ENCODE measurements around the gene GCHFR.
A peak's percentile ranks its signal among the peaks of the same experiment; 100 is the strongest.

The GCHFR gene

DNA sequence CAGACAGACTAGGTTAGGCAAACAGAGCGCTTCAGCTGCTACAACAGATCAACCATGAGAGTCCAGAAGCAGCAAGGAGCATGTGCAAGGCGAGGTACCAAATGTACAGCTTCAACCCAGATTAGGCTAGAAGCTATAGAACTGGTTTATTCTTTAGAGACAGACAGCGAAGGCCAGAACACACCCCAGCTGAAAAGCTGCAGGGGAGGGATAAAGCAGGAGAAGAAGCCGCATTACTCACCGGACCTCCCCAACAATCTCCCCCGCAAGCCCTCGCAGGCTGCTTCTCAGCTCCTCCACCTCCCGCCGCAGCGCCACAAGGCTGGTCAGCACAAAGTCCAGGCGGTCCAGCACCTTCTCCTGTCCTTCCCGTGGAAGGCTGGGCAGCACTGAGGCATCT, 12.1 kb upstream of the GCHFR start:
- H3K4me1 ChIP-seq (ENCODE audit: control extremely low read depth in 1 of 4, control insufficient read depth in 4 of 4, insufficient read depth in 4 of 4, low read length in 3 of 4): peaks cover 0 to 38% (median 30%) of the 10 kb centered on the region in 4 experiments
- no peaks in the 10 kb centered on the region for H3K27me3 ChIP-seq (replicated peaks in 2 of 5; ENCODE audit: control insufficient read depth in 4 of 5, insufficient read depth in 5 of 5, low read length in 4 of 5)
- over 99% methylated on average over 12 of the region's 12 CpGs for WGBS (ENCODE audit: insufficient coverage)
- peaks cover 2 to 50% (median 35%) of the 10 kb centered on the region in 4 experiments for H3K36me3 ChIP-seq (ENCODE audit: control insufficient read depth in 4 of 4, insufficient read depth in 4 of 4, low read length in 3 of 4)
- POLR2A ChIA-PET: no interaction called here
- DNase-seq: no peak
- H3K4me3 ChIP-seq (ENCODE audit: control insufficient read depth in 1 of 7, extremely low read depth in 1 of 7, insufficient read depth in 4 of 7, low read depth in 2 of 7, low read length in 6 of 7): no peak overlapping the region
- H3K9me3 ChIP-seq (ENCODE audit: control extremely low read depth in 1 of 5, control insufficient read depth in 4 of 5, insufficient read depth in 2 of 5, low read depth in 1 of 5, low read length in 4 of 5): no peaks in the 10 kb centered on the region
- CTCF ChIA-PET: interaction anchor here (1.1 to 13.4 kb wide), 6 partner anchors 10 to 142 kb away, joined by 3 to 204 read pairs (median 4); partner anchors contain the start of genes C15orf62, GCHFR and VPS18
- no peak overlapping the region for H3K27ac ChIP-seq (ENCODE audit: insufficient read depth in 1 of 2, low read depth in 1 of 2, low read length in 2 of 2, poor library complexity in 1 of 2, severe bottlenecking in 2 of 2)

DNA sequence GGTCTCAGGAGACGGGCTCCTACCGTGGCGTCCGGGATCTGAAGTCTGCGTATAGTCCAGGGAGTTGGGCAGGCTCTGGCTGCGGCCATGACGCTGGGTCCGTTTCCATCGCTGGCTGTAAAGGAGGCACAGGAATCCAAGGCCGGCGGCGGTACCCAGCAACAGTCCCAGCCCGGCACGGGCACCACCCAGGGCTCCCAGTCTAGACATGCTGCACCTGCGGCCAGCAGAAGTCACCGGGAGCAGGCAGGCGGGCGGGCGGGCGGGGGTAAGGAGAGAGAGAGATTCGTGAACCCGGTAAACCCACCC, 9.3 kb upstream of the GCHFR start:
- WGBS (ENCODE audit: insufficient coverage): 2% methylated on average over 15 of the region's 22 CpGs
- Histone ChIP-seq H3K27ac (ENCODE audit: insufficient read depth in 1 of 2, low read depth in 1 of 2, low read length in 2 of 2, poor library complexity in 1 of 2, severe bottlenecking in 2 of 2) (peak overlapping the region; percentile 77 to 92), H3K36me3 (ENCODE audit: control insufficient read depth in 4 of 4, insufficient read depth in 4 of 4, low read length in 3 of 4) (peaks cover 2 to 31% (median 21%) of the 10 kb centered on the region in 4 experiments), H3K4me3 (ENCODE audit: control insufficient read depth in 1 of 7, extremely low read depth in 1 of 7, insufficient read depth in 4 of 7, low read depth in 2 of 7, low read length in 6 of 7) (peak overlapping the region; percentile 82 to 99 (median 95)), H3K4me1 (ENCODE audit: control extremely low read depth in 1 of 4, control insufficient read depth in 4 of 4, insufficient read depth in 4 of 4, low read length in 3 of 4) (peaks cover 0 to 37% (median 28%) of the 10 kb centered on the region in 4 experiments), H3K9me3 (ENCODE audit: control extremely low read depth in 1 of 5, control insufficient read depth in 4 of 5, insufficient read depth in 2 of 5, low read depth in 1 of 5, low read length in 4 of 5) (no peaks in the 10 kb centered on the region), H3K27me3 (replicated peaks in 2 of 5; ENCODE audit: control insufficient read depth in 4 of 5, insufficient read depth in 5 of 5, low read length in 4 of 5) (no peaks in the 10 kb centered on the region)
- no peak for DNase-seq
- CTCF ChIA-PET: interaction anchor here (13.4 kb wide), 1 partner anchor 28 kb away, joined by 204 read pairs; no protein-coding TSS in a partner anchor
- POLR2A ChIA-PET: no interaction called here

DNA sequence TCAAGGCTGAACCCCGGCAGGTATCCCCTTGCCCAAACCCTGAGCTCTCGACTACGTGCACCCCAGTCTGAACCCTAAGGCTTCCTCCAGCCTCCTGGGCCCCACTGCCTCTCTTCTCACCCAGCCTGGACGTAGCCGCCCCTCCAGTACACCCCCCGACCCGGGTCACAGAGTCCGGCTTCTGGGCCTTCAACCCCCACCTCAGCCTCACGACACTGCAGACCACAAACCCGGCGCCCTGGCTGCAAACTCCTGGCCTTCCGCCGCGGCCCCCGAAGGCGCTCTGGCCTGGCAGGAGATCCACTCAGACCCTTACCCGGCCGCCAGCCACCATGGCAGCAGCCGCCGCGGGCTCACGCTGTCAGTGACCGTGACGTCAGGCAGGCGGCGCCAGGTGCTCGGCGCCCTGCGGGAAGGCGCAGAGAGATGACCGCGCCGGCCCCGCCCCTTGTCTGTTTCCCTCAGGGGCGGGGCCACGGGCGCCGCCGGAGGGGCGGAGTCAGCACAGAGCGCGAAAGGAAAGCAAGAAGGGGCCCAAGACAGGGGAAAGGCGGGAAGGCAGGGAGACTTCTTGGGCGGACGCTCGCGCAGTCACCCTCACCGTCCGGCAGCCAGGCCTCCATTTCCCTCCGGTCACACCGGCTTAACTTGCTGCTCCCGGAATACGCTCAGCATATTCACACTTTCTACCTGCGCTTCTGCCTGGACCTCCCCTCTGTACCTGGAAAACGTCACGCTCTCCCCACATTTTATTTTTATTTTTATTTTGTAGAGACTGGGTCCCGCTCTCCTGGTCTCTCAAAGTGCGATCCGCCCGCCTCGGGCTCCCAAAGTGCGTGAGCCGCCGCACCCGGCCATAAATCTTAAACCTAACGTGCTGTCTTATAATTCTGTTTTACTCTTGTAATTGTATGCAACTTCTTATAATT, 8.7 kb upstream of the GCHFR start, which contains the start of gene RMDN3:
RMDN3 (minus strand) TSS at position 372 of the 929 bp plus-strand sequence. CDS start 471 bp downstream, outside the sequence.
- DNase-seq: peak; percentile 91 to 94 (median 93)
- POLR2A ChIA-PET: interaction anchor here (0.7 kb wide), 1 partner anchor 1071 kb away, joined by 3 read pairs; no protein-coding TSS in a partner anchor
- CTCF ChIA-PET: interaction anchor here (1.2 to 13.4 kb wide), 3 partner anchors 14 to 27 kb away, joined by 5 to 204 read pairs (median 7); no protein-coding TSS in a partner anchor
- Histone ChIP-seq H3K4me3 (ENCODE audit: control insufficient read depth in 1 of 7, extremely low read depth in 1 of 7, insufficient read depth in 4 of 7, low read depth in 2 of 7, low read length in 6 of 7) (peak within 1 kb of the TSS; percentile 82 to 99 (median 95)), H3K27me3 (replicated peaks in 2 of 5; ENCODE audit: control insufficient read depth in 4 of 5, insufficient read depth in 5 of 5, low read length in 4 of 5) (no peaks in the 10 kb centered on the region), H3K4me1 (ENCODE audit: control extremely low read depth in 1 of 4, control insufficient read depth in 4 of 4, insufficient read depth in 4 of 4, low read length in 3 of 4) (peaks cover 0 to 39% (median 28%) of the 10 kb centered on the region in 4 experiments), H3K36me3 (ENCODE audit: control insufficient read depth in 4 of 4, insufficient read depth in 4 of 4, low read length in 3 of 4) (peaks cover 2 to 26% (median 19%) of the 10 kb centered on the region in 4 experiments), H3K27ac (ENCODE audit: insufficient read depth in 1 of 2, low read depth in 1 of 2, low read length in 2 of 2, poor library complexity in 1 of 2, severe bottlenecking in 2 of 2) (peak within 1 kb of the TSS; percentile 77 to 92), H3K9me3 (ENCODE audit: control extremely low read depth in 1 of 5, control insufficient read depth in 4 of 5, insufficient read depth in 2 of 5, low read depth in 1 of 5, low read length in 4 of 5) (no peaks in the 10 kb centered on the region)
- 0% methylated on average over 42 of the region's 66 CpGs for WGBS (ENCODE audit: insufficient coverage)

DNA sequence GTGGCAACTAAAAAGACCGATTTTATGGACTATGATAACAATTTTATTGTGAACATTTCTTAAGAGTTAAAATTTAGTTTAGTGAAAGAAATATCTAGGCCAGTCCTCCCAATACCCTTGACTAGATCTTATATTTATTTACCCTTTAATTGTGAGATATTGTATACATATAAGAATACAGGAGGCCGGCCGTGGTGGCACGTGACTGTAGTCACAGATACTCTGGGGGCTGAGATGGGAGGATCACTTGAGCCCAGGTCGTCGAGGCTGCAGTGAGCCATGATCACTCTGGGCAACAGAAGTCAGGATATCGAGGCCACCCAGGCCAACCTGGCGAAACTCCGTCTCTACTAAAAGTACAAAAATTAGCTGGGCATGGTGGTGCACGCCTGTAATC, 8.1 kb upstream of the GCHFR start:
- Histone ChIP-seq H3K27me3 (replicated peaks in 2 of 5; ENCODE audit: control insufficient read depth in 4 of 5, insufficient read depth in 5 of 5, low read length in 4 of 5) (no peaks in the 10 kb centered on the region), H3K36me3 (ENCODE audit: control insufficient read depth in 4 of 4, insufficient read depth in 4 of 4, low read length in 3 of 4) (peaks cover 2 to 21% (median 13%) of the 10 kb centered on the region in 4 experiments), H3K9me3 (ENCODE audit: control extremely low read depth in 1 of 5, control insufficient read depth in 4 of 5, insufficient read depth in 2 of 5, low read depth in 1 of 5, low read length in 4 of 5) (no peaks in the 10 kb centered on the region), H3K27ac (ENCODE audit: insufficient read depth in 1 of 2, low read depth in 1 of 2, low read length in 2 of 2, poor library complexity in 1 of 2, severe bottlenecking in 2 of 2) (peak overlapping the region; percentile 77 to 92), H3K4me1 (ENCODE audit: control extremely low read depth in 1 of 4, control insufficient read depth in 4 of 4, insufficient read depth in 4 of 4, low read length in 3 of 4) (peaks cover 0 to 43% (median 28%) of the 10 kb centered on the region in 4 experiments), H3K4me3 (ENCODE audit: control insufficient read depth in 1 of 7, extremely low read depth in 1 of 7, insufficient read depth in 4 of 7, low read depth in 2 of 7, low read length in 6 of 7) (peak overlapping the region; percentile 82 to 99 (median 95))
- CTCF ChIA-PET: interaction anchor here (1.0 to 1.8 kb wide), 3 partner anchors 13 to 188 kb away, joined by 3 to 7 read pairs (median 5); no protein-coding TSS in a partner anchor
- DNase-seq: no peak
- POLR2A ChIA-PET: interaction anchor here (0.6 to 0.7 kb wide), 2 partner anchors 1070 to 1357 kb away, joined by 3 to 5 read pairs; no protein-coding TSS in a partner anchor
- 97% methylated on average over 5 of the region's 10 CpGs for WGBS (ENCODE audit: insufficient coverage)

DNA sequence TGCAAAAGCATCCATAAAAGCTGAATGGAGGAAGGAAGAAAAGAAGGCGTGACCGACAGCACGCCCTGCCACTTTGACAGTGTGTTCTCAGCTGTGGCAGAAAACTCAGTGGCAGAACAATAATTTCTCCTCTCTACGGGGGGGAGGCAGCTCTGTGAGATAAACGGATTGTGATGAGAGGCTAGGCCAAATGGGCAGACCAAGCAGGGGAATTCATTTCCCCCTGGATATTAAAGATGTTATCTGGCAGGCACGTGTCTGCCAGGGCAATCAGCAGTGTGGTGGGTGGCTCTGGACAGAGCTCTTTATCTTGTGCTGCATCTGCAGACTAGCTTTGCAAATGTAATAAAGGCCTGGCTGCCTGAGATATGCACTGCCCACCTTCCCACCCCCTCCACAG, 6.9 kb upstream of the GCHFR start:
- peak in 2 of 3 donors; percentile 33 to 59 for DNase-seq
- ChIA-PET CTCF (interaction anchor here (0.9 to 1.8 kb wide), 6 partner anchors 10 to 189 kb away, joined by 3 to 7 read pairs (median 4); no protein-coding TSS in a partner anchor), POLR2A (interaction anchor here (1.2 kb wide), 1 partner anchor 13 kb away, joined by 4 read pairs; the partner anchor contains the start of gene C15orf62)
- Histone ChIP-seq H3K36me3 (ENCODE audit: control insufficient read depth in 4 of 4, insufficient read depth in 4 of 4, low read length in 3 of 4) (peaks cover 2 to 9% (median 4%) of the 10 kb centered on the region in 4 experiments), H3K4me3 (ENCODE audit: control insufficient read depth in 1 of 7, extremely low read depth in 1 of 7, insufficient read depth in 4 of 7, low read depth in 2 of 7, low read length in 6 of 7) (peak overlapping the region in 1 of 7 experiments; percentile 1), H3K4me1 (ENCODE audit: control extremely low read depth in 1 of 4, control insufficient read depth in 4 of 4, insufficient read depth in 4 of 4, low read length in 3 of 4) (peaks cover 0 to 43% (median 28%) of the 10 kb centered on the region in 4 experiments), H3K9me3 (ENCODE audit: control extremely low read depth in 1 of 5, control insufficient read depth in 4 of 5, insufficient read depth in 2 of 5, low read depth in 1 of 5, low read length in 4 of 5) (no peaks in the 10 kb centered on the region), H3K27ac (ENCODE audit: insufficient read depth in 1 of 2, low read depth in 1 of 2, low read length in 2 of 2, poor library complexity in 1 of 2, severe bottlenecking in 2 of 2) (peak overlapping the region in 1 of 2 experiments; percentile 14), H3K27me3 (replicated peaks in 2 of 5; ENCODE audit: control insufficient read depth in 4 of 5, insufficient read depth in 5 of 5, low read length in 4 of 5) (no peaks in the 10 kb centered on the region)
- WGBS (ENCODE audit: insufficient coverage): 17% methylated on average over 5 of the region's 6 CpGs

DNA sequence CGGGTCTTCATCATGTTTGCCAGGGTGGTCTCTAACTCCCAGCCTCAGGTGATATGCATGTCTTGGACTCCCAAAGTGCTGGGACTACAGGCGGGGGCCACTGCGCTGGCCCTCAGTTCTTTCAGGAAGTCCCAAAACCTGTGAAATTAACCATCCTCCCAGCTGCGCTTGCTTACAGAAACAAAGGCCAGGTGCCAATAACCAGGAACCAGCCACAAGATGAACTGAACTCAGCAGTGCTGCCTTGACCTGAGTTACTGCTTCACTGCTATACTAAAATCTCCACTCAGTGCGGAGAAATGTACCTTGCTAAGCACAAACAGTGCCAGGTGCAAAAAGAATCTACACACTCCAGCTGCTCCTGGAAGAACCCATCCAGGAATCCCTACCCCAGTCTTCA, 3.9 kb upstream of the GCHFR start:
- no peaks in the 10 kb centered on the region for H3K9me3 ChIP-seq (ENCODE audit: control extremely low read depth in 1 of 5, control insufficient read depth in 4 of 5, insufficient read depth in 2 of 5, low read depth in 1 of 5, low read length in 4 of 5)
- H3K4me3 ChIP-seq (ENCODE audit: control insufficient read depth in 1 of 7, extremely low read depth in 1 of 7, insufficient read depth in 4 of 7, low read depth in 2 of 7, low read length in 6 of 7): no peak overlapping the region
- H3K27me3 ChIP-seq (replicated peaks in 2 of 5; ENCODE audit: control insufficient read depth in 4 of 5, insufficient read depth in 5 of 5, low read length in 4 of 5): no peaks in the 10 kb centered on the region
- no peaks in the 10 kb centered on the region for H3K36me3 ChIP-seq (ENCODE audit: control insufficient read depth in 4 of 4, insufficient read depth in 4 of 4, low read length in 3 of 4)
- DNase-seq: no peak
- ChIA-PET POLR2A (no interaction called here), CTCF (interaction anchor here (2.1 to 14.6 kb wide), 2 partner anchors 13 to 25 kb away, joined by 5 to 123 read pairs; no protein-coding TSS in a partner anchor)
- peaks cover 5 to 53% (median 39%) of the 10 kb centered on the region in 4 experiments for H3K4me1 ChIP-seq (ENCODE audit: control extremely low read depth in 1 of 4, control insufficient read depth in 4 of 4, insufficient read depth in 4 of 4, low read length in 3 of 4)
- no peak overlapping the region for H3K27ac ChIP-seq (ENCODE audit: insufficient read depth in 1 of 2, low read depth in 1 of 2, low read length in 2 of 2, poor library complexity in 1 of 2, severe bottlenecking in 2 of 2)
- 95% methylated on average over 5 of the region's 5 CpGs for WGBS (ENCODE audit: insufficient coverage)

All from common myeloid progenitor, CD34-positive (primary cell).